Activated gamma-delta T cell treated with Interleukin-2 at 50 U/mL for 16 hours (primary cell): ENCODE measurements around the gene KPRP.

Source experiments
- DNase-seq: peaks from one replicate; pipeline ENCODE4 v3.0.0-alpha.2; 2020

The KPRP gene

GRCh38 chr1:152757747-152758146 lies at the start of gene KPRP:
Gene KPRP, plus strand, starts transcription at chr1:152758025. Its CDS starts 1,564 bp downstream, at chr1:152759589.
- DNase-seq: no peak

GRCh38 chr1:152718238-152718637 lies 39.6 kb upstream of the KPRP start:
- DNase-seq: no peak

- no peak for DNase-seq
These were observed 32.6 kb upstream of the KPRP start for GRCh38 chr1:152725261-152725660.

- DNase-seq: no peak
These were observed 28.8 kb upstream of the KPRP start for GRCh38 chr1:152728986-152729385.

GRCh38 chr1:152735648-152736047 lies 22.2 kb upstream of the KPRP start:
- DNase-seq: no peak

- DNase-seq: no peak
These were observed 19.8 kb upstream of the KPRP start for GRCh38 chr1:152737997-152738396.

GRCh38 chr1:152739841-152740240 lies 18.0 kb upstream of the KPRP start:
- DNase-seq: no peak

GRCh38 chr1:152741656-152742055 lies 16.2 kb upstream of the KPRP start:
- DNase-seq: no peak

GRCh38 chr1:152743371-152744145 lies 14.3 kb upstream of the KPRP start:
- DNase-seq: no peak

- DNase-seq: no peak
These were observed 12.5 kb upstream of the KPRP start for GRCh38 chr1:152745289-152745704.

- no peak for DNase-seq
These were observed 11.9 kb upstream of the KPRP start for GRCh38 chr1:152745765-152746444.

GRCh38 chr1:152747831-152748230 lies 10.0 kb upstream of the KPRP start:
- no peak for DNase-seq

GRCh38 chr1:152752225-152752624 lies 5.6 kb upstream of the KPRP start:
- no peak for DNase-seq

GRCh38 chr1:152753586-152753985 lies 4.2 kb upstream of the KPRP start:
- DNase-seq: no peak

GRCh38 chr1:152756872-152757271 lies 953 bp upstream of the KPRP start:
- DNase-seq: no peak

- no peak for DNase-seq
These were observed 811 bp downstream of the KPRP start for GRCh38 chr1:152758636-152759035.

- no peak for DNase-seq
These were observed 1.8 kb downstream of the KPRP start for GRCh38 chr1:152759453-152760173.

GRCh38 chr1:152760551-152761190 lies 2.8 kb downstream of the KPRP start:
- no peak for DNase-seq

- DNase-seq: no peak
These were observed 3.9 kb downstream of the KPRP start for GRCh38 chr1:152761609-152762213.

GRCh38 chr1:152768847-152769533 lies 11.2 kb downstream of the KPRP start:
- no peak for DNase-seq

- DNase-seq: no peak
These were observed 12.6 kb downstream of the KPRP start for GRCh38 chr1:152770411-152770810.

GRCh38 chr1:152774875-152775274 lies 17.1 kb downstream of the KPRP start, which contains the start of gene LCE1F:
Gene LCE1F, plus strand, starts transcription at chr1:152775140. Its CDS starts 1,232 bp downstream, at chr1:152776372.
- DNase-seq: no peak
